HG03342 (cell line): Measurements from ENCODE around the gene OR52E1.

ENCODE experiments used
- ATAC-seq: cut with Tn5 transposase; IDR thresholded peaks from one replicate; pipeline ENCODE4 v1.9.1; 2021; ENCODE audit warnings: mild to moderate bottlenecking, moderate library complexity; ENCODE audit not compliant: unreplicated experiment

The OR52E1 gene

GRCh38 chr11:5115339-5115738 is 46.0 kb downstream of the OR52E1 start:
- no peak for ATAC-seq

- no peak for ATAC-seq
Measured at GRCh38 chr11:5117588-5117987, 48.2 kb downstream of the OR52E1 start.

GRCh38 chr11:5118893-5119292 is 49.5 kb downstream of the OR52E1 start:
- ATAC-seq, result no peak
